ENCODE data around the gene NR3C1. TPM values are rescaled to one million over a fixed set of nuclear protein-coding genes. Genes with fewer than 3 reads are reported as not detected.

The NR3C1 gene
- polyA plus RNA-seq, 1 donor (not counting 4 experiments of a cell fraction or from before 2014, with no cell fraction given), result 30.7 TPM

DNA sequence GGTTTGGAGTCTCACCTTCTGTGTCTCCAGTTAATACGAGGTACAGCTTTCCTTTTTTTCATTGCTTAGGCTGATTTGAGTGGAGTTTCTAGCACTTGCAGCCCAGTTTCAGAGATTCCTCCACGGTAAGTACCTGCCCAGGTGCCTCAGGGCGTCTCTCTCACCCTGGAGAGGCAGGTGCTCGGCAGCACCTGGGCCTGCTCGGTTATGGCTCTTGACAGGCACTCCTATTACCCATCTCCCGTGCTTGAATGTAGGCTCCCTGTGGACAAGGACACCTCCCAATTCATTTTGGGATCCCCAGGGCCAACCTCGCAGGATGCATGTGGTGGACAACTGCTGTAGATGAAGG lies 144.3 kb downstream of the NR3C1 start:
- TF ChIP-seq, protein P1, sequence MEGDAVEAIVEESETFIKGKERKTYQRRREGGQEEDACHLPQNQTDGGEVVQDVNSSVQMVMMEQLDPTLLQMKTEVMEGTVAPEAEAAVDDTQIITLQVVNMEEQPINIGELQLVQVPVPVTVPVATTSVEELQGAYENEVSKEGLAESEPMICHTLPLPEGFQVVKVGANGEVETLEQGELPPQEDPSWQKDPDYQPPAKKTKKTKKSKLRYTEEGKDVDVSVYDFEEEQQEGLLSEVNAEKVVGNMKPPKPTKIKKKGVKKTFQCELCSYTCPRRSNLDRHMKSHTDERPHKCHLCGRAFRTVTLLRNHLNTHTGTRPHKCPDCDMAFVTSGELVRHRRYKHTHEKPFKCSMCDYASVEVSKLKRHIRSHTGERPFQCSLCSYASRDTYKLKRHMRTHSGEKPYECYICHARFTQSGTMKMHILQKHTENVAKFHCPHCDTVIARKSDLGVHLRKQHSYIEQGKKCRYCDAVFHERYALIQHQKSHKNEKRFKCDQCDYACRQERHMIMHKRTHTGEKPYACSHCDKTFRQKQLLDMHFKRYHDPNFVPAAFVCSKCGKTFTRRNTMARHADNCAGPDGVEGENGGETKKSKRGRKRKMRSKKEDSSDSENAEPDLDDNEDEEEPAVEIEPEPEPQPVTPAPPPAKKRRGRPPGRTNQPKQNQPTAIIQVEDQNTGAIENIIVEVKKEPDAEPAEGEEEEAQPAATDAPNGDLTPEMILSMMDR (optimal IDR thresholded peaks at IDR 0.05 in 1 of 3, IDR thresholded peaks at IDR 0.05 in 1 of 3, conservative IDR thresholded peaks at IDR 0.05 in 1 of 3; ENCODE audit: extremely low read depth in 1 of 3, insufficient read depth in 2 of 3, low read length in 3 of 3), result no peak
- no peak for TF ChIP-seq EZH2 (IDR thresholded peaks at IDR 0.05; ENCODE audit: low read length)
- no peaks in the 10 kb centered on the region for H4K20me1 ChIP-seq (ENCODE audit: control insufficient read depth, extremely low read depth, insufficient read depth, low read length)
- H3K9ac ChIP-seq (ENCODE audit: control insufficient read depth, extremely low read depth, insufficient read depth, low read length), result no peak overlapping the region
- no peak overlapping the region for H3K4me2 ChIP-seq (ENCODE audit: control insufficient read depth, extremely low read depth, insufficient read depth, low read depth, low read length)
- no peaks in the 10 kb centered on the region for H3K27me3 ChIP-seq (ENCODE audit: control insufficient read depth, extremely low read depth, insufficient read depth, low read length)
- no peak overlapping the region for H3K4me3 ChIP-seq (ENCODE audit: control insufficient read depth in 2 of 3, extremely low read depth in 1 of 3, insufficient read depth in 2 of 3, low read depth in 1 of 3, low read length in 3 of 3)
- no peaks in the 10 kb centered on the region for H3K9me3 ChIP-seq (ENCODE audit: control insufficient read depth, low read depth, low read length)
- no peaks in the 10 kb centered on the region for H3K9me1 ChIP-seq (ENCODE audit: control insufficient read depth, extremely low read depth, insufficient read depth, low read length)
- no peaks in the 10 kb centered on the region for H3K36me3 ChIP-seq (ENCODE audit: control insufficient read depth in 2 of 2, extremely low read depth in 1 of 2, insufficient read depth in 2 of 2, low read length in 2 of 2)
- DNase-seq (ENCODE audit: low read depth, low spot score) (no peak), FAIRE-seq (no peak)
- no peaks in the 10 kb centered on the region for H3K79me2 ChIP-seq (ENCODE audit: control insufficient read depth, insufficient read depth, low read length)
- peak overlapping the region; percentile 37 for H3K27ac ChIP-seq (ENCODE audit: control insufficient read depth, insufficient read depth, low read length)
- dilution Hi-C loops (cut with MboI; ENCODE audit: extremely low pct_ligation_motif_present, low sequenced_read_pairs), result no loop called here
- H2AFZ ChIP-seq (ENCODE audit: control insufficient read depth, low read length), result no peak overlapping the region
- H3K4me1 ChIP-seq (ENCODE audit: control insufficient read depth, extremely low read depth, insufficient read depth, low read length), result peaks cover 21% of the 10 kb centered on the region

DNA sequence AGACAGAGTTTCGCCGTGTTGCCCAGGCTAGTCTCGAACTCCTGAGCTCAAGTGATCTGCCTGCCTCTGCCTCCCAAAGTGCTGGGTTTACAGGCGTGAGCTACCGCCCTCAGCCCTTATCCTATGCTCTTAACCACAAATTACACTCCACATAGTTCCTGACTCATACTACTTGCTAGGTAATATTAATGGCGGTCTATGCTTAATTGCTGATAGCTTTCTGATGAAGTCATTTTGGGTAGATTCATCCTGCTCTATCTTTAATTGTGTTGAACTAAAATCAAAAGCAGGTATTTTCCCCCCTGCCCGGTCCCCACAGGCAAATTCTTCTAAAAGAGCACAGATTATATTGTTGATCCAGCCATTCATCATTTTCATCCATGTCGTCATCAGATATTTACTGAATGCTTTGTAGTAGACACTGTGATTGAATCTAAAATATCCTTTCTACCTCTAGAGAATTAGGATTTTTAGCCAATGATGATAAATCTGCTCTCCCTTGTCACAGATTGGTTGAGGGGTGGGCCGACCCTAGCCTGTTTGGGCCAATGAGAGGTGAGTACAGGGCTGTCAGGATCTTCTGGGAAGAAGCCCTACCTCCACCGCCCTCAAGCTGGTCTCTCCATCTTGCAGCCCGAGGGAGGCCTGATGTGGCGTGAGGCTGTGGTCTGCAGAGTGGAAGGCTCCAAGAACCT lies 144.8 kb downstream of the NR3C1 start:
- H3K9ac ChIP-seq (ENCODE audit: control insufficient read depth, extremely low read depth, insufficient read depth, low read length), result no peak overlapping the region
- H3K79me2 ChIP-seq (ENCODE audit: control insufficient read depth, insufficient read depth, low read length), result no peaks in the 10 kb centered on the region
- no peak overlapping the region for H3K4me2 ChIP-seq (ENCODE audit: control insufficient read depth, extremely low read depth, insufficient read depth, low read depth, low read length)
- H4K20me1 ChIP-seq (ENCODE audit: control insufficient read depth, extremely low read depth, insufficient read depth, low read length), result no peaks in the 10 kb centered on the region
- dilution Hi-C loops (cut with MboI; ENCODE audit: extremely low pct_ligation_motif_present, low sequenced_read_pairs), result no loop called here
- TF ChIP-seq EZH2 (IDR thresholded peaks at IDR 0.05; ENCODE audit: low read length), result no peak
- TF ChIP-seq, protein P1 (optimal IDR thresholded peaks at IDR 0.05 in 1 of 3, IDR thresholded peaks at IDR 0.05 in 1 of 3, conservative IDR thresholded peaks at IDR 0.05 in 1 of 3; ENCODE audit: extremely low read depth in 1 of 3, insufficient read depth in 2 of 3, low read length in 3 of 3), result no peak
- peak; percentile 65 for FAIRE-seq
- H3K4me1 ChIP-seq (ENCODE audit: control insufficient read depth, extremely low read depth, insufficient read depth, low read length), result peaks cover 21% of the 10 kb centered on the region
- peak overlapping the region; percentile 46 for H3K27ac ChIP-seq (ENCODE audit: control insufficient read depth, insufficient read depth, low read length)
- H3K36me3 ChIP-seq (ENCODE audit: control insufficient read depth in 2 of 2, extremely low read depth in 1 of 2, insufficient read depth in 2 of 2, low read length in 2 of 2), result no peaks in the 10 kb centered on the region
- no peaks in the 10 kb centered on the region for H3K9me3 ChIP-seq (ENCODE audit: control insufficient read depth, low read depth, low read length)
- H3K4me3 ChIP-seq (ENCODE audit: control insufficient read depth in 2 of 3, extremely low read depth in 1 of 3, insufficient read depth in 2 of 3, low read depth in 1 of 3, low read length in 3 of 3), result no peak overlapping the region
- H3K27me3 ChIP-seq (ENCODE audit: control insufficient read depth, extremely low read depth, insufficient read depth, low read length), result no peaks in the 10 kb centered on the region
- no peaks in the 10 kb centered on the region for H3K9me1 ChIP-seq (ENCODE audit: control insufficient read depth, extremely low read depth, insufficient read depth, low read length)
- no peak overlapping the region for H2AFZ ChIP-seq (ENCODE audit: control insufficient read depth, low read length)
- no peak for DNase-seq (ENCODE audit: low read depth, low spot score)

Measured in keratinocyte (primary cell).